H1 (cell line): ENCODE measurements around the gene KLHL30. TPM values are rescaled to one million over a fixed set of nuclear protein-coding genes. Genes with fewer than 3 reads are reported as not detected.

Experiments
- CTCF ChIA-PET: fragments of 300-600 bp; sonication (Branson Sonifier 250); formaldehyde crosslinking; loops from one replicate; lab custom pipeline; 2021; ENCODE audit not compliant: partially characterized antibody; lab: Charles Lee
- POLR2A ChIA-PET: fragments of 300-600 bp; sonication (Branson Sonifier 250); formaldehyde crosslinking; loops from one replicate; lab custom pipeline; 2021; ENCODE audit warnings: inconsistent platforms; ENCODE audit not compliant: partially characterized antibody; lab: Charles Lee
- DNase-seq, 2 experiments: peaks; one replicate each; pipeline versions ENCODE4 v3.0.0 to v3.0.0-alpha.2; 2010 to 2022; ENCODE audit warnings: low spot score in 2 of 2, low read depth in 1 of 2, mixed read lengths in 1 of 2
- FAIRE-seq: peaks from 2 replicates; lab custom pipeline; 2011; peaks lifted over from hg19 to GRCh38; lab: Jason Lieb, UNC
- H2AFZ ChIP-seq: 2 replicates; pipeline ENCODE4 v1.8.1; 2012; ENCODE audit warnings: low read length, inconsistent platforms
- H2AK5ac ChIP-seq: 2 replicates; pipeline ENCODE4 v1.6.1; 2013; ENCODE audit warnings: low read depth, low read length
- H2BK120ac ChIP-seq: replicated peaks from 2 replicates; pipeline ENCODE3; 2013; ENCODE audit warnings: low read depth, low read length, inconsistent platforms
- H2BK12ac ChIP-seq: 2 replicates; pipeline ENCODE4 v1.6.1; 2013; ENCODE audit warnings: low read depth, low read length
- H2BK15ac ChIP-seq: 2 replicates; pipeline ENCODE4 v1.6.1; 2013; ENCODE audit warnings: low read length
- H2BK20ac ChIP-seq: 2 replicates; pipeline ENCODE4 v1.6.1; 2013; ENCODE audit warnings: low read length
- H2BK5ac ChIP-seq: 2 replicates; pipeline ENCODE4 v1.6.1; 2013; ENCODE audit warnings: low read depth, low read length
- H3K14ac ChIP-seq: 2 replicates; pipeline ENCODE4 v1.6.1; 2013; ENCODE audit warnings: inconsistent platforms; ENCODE audit not compliant: insufficient read length
- H3K18ac ChIP-seq: 2 replicates; pipeline ENCODE4 v1.6.1; 2013; ENCODE audit warnings: low read length; ENCODE audit errors: extremely low read depth
- H3K23ac ChIP-seq: 2 replicates; pipeline ENCODE4 v1.6.1; 2013; ENCODE audit warnings: inconsistent platforms; ENCODE audit not compliant: insufficient read length
- H3K23me2 ChIP-seq: 2 replicates; pipeline ENCODE4 v1.6.1; 2013; ENCODE audit warnings: low read depth, low read length
- H3K27ac ChIP-seq: 2 replicates; pipeline ENCODE4 v1.6.1; 2011; ENCODE audit warnings: low read depth, low read length, inconsistent platforms
- H3K27me3 ChIP-seq, 4 experiments: replicated peaks in 1 of 4; 1 replicate in 1 of 4; 2 replicates in 3 of 4; pipeline versions ENCODE4 v1.6.1 to v1.8.1; 2011 to 2013; ENCODE audit warnings: low read length in 3 of 4, mild to moderate bottlenecking in 3 of 4, inconsistent platforms in 2 of 4, mixed read lengths in 2 of 4, moderate library complexity in 1 of 4; ENCODE audit not compliant: control insufficient read depth in 3 of 4, insufficient read depth in 3 of 4; ENCODE audit errors: extremely low read depth in 1 of 4
- H3K36me3 ChIP-seq, 4 experiments: 2 replicates each; pipeline versions ENCODE4 v1.6.1 to v1.8.1; 2011 to 2013; ENCODE audit warnings: mild to moderate bottlenecking in 4 of 4, low read length in 3 of 4, moderate library complexity in 2 of 4, control low read depth in 1 of 4, inconsistent platforms in 1 of 4; ENCODE audit not compliant: insufficient read depth in 4 of 4, control insufficient read depth in 2 of 4
- H3K4ac ChIP-seq: replicated peaks from 2 replicates; pipeline ENCODE3; 2013; ENCODE audit warnings: low read length, low read depth, mixed read lengths, inconsistent platforms; ENCODE audit not compliant: insufficient read length
- H3K4me1 ChIP-seq, 4 experiments: replicated peaks in 1 of 4; 1 replicate in 1 of 4; 2 replicates in 3 of 4; pipeline versions ENCODE4 v1.6.1 to v1.8.1; 2011 to 2013; ENCODE audit warnings: low read length in 3 of 4, inconsistent platforms in 2 of 4, mixed read lengths in 1 of 4; ENCODE audit not compliant: insufficient read depth in 4 of 4, control insufficient read depth in 3 of 4
- H3K4me2 ChIP-seq, 2 experiments: 2 replicates each; pipeline versions ENCODE4 v1.6.1 to v1.8.1; 2011 to 2013; ENCODE audit warnings: low read depth in 2 of 2, low read length in 2 of 2, control low read depth in 1 of 2, inconsistent platforms in 1 of 2, mild to moderate bottlenecking in 1 of 2; ENCODE audit not compliant: insufficient read depth in 1 of 2
- H3K4me3 ChIP-seq, 4 experiments: fragments of 200-600, 300-600 bp in 1 of 4; sonication (generic), shearing (Covaris generic), sonication (Bioruptor Twin) in 1 of 4; 2 replicates each; pipeline versions ENCODE4 v1.5.1 to v1.8.1; 2011 to 2016; ENCODE audit warnings: low read length in 4 of 4, low read depth in 3 of 4, control low read depth in 2 of 4, inconsistent platforms in 2 of 4, mild to moderate bottlenecking in 2 of 4, mixed read lengths in 1 of 4, moderate library complexity in 1 of 4; ENCODE audit not compliant: insufficient read depth in 2 of 4; ENCODE audit errors: extremely low read depth in 1 of 4
- H3K56ac ChIP-seq: replicated peaks from 2 replicates; pipeline ENCODE3; 2013; ENCODE audit warnings: low read depth, mild to moderate bottlenecking, mixed read lengths, low read length, inconsistent platforms; ENCODE audit not compliant: insufficient read length
- H3K79me1 ChIP-seq: 2 replicates; pipeline ENCODE4 v1.6.1; 2013; ENCODE audit warnings: low read depth, low read length, control low read depth
- H3K79me2 ChIP-seq, 2 experiments: 2 replicates each; pipeline versions ENCODE4 v1.6.1 to v1.8.1; 2012 to 2013; ENCODE audit warnings: low read length in 2 of 2, mild to moderate bottlenecking in 2 of 2, inconsistent platforms in 1 of 2; ENCODE audit not compliant: insufficient read depth in 2 of 2, control insufficient read depth in 1 of 2
- H3K9ac ChIP-seq, 4 experiments: replicated peaks in 1 of 4; 1 replicate in 1 of 4; 2 replicates in 3 of 4; pipeline versions ENCODE4 v1.6.1 to v1.8.1; 2011 to 2013; ENCODE audit warnings: low read depth in 3 of 4, low read length in 3 of 4, control low read depth in 2 of 4, mild to moderate bottlenecking in 2 of 4, moderate library complexity in 2 of 4, inconsistent platforms in 1 of 4; ENCODE audit errors: extremely low read depth in 1 of 4
- H3K9me3 ChIP-seq, 2 experiments: 2 replicates each; pipeline versions ENCODE4 v1.6.1 to v1.8.1; 2012 to 2013; ENCODE audit warnings: mild to moderate bottlenecking in 2 of 2, moderate library complexity in 2 of 2, control low read depth in 1 of 2, inconsistent platforms in 1 of 2, low read depth in 1 of 2, low read length in 1 of 2, mixed read lengths in 1 of 2; ENCODE audit not compliant: insufficient read depth in 2 of 2
- H4K20me1 ChIP-seq, 2 experiments: replicated peaks in 1 of 2; 2 replicates each; pipeline versions ENCODE3 to v1.8.1; 2011 to 2013; ENCODE audit warnings: inconsistent platforms in 2 of 2, low read length in 2 of 2, mild to moderate bottlenecking in 1 of 2; ENCODE audit not compliant: insufficient read depth in 2 of 2, control insufficient read depth in 1 of 2
- H4K5ac ChIP-seq: 2 replicates; pipeline ENCODE4 v1.6.1; 2013; ENCODE audit warnings: low read length, low read depth, mixed read lengths, inconsistent platforms; ENCODE audit not compliant: insufficient read length
- H4K8ac ChIP-seq: 2 replicates; pipeline ENCODE4 v1.8.0; 2013; ENCODE audit warnings: mild to moderate bottlenecking, moderate library complexity, low read length, inconsistent platforms; ENCODE audit not compliant: insufficient read depth; ENCODE audit errors: extremely low read depth
- H4K91ac ChIP-seq: replicated peaks from 2 replicates; pipeline ENCODE3; 2013; ENCODE audit warnings: low read length, mixed read lengths, inconsistent platforms; ENCODE audit not compliant: insufficient read length
- RFX5 ChIP-seq: IDR thresholded peaks from 2 replicates; pipeline ENCODE4 v1.6.1; 2011; ENCODE audit warnings: low read depth, low read length, improper control_type of control experiment, borderline replicate concordance
- WGBS, 2 experiments: shearing (Covaris generic) in 1 of 2; methylation state at CpG; one replicate each; pipeline versions ENCODE4 v1.1.6 to v1.1.7; 2013 to 2015; ENCODE audit warnings: low lambda C conversion rate in 2 of 2, mixed read lengths in 2 of 2, inconsistent platforms in 1 of 2, low coverage in 1 of 2, missing lambda C conversion rate in 1 of 2; ENCODE audit not compliant: insufficient replicate concordance in 2 of 2, insufficient coverage in 1 of 2, insufficient read length in 1 of 2; ENCODE audit errors: extremely low coverage in 1 of 2, missing lambda C conversion rate in 1 of 2; 5-methylcytosine and 5-hydroxymethylcytosine counted together
- polyA plus RNA-seq, 7 experiments: library from polyadenylated mRNA; depleted of rRNA in 3 of 7; stranded (reverse) in 5 of 7; unstranded in 2 of 7; fragments of >200 nt in 5 of 7; fragments of 200-250 nt in 2 of 7; gene quantifications; 1 replicate in 5 of 7; 2 replicates in 1 of 7; 4 replicates in 1 of 7; pipeline versions ENCODE4 v1.2.1 to v1.2.3, GENCODE V29; 2011 to 2013; ENCODE audit warnings: missing spikeins in 2 of 7, mixed read lengths in 2 of 7
- total RNA-seq: library from RNA; stranded (reverse); fragmentation: NEBNext Ultra II Directional; extraction: Animal tissue kit (Norgen Biotek cat#: 25700); gene quantifications from 2 replicates; pipeline ENCODE4 v1.2.1, GENCODE V29; 2021

The KLHL30 gene
- total and polyA plus RNA-seq, 2 of the 8 experiments (the other 6 are each of a cell fraction or from before 2014, with no cell fraction given) = not detected

DNA sequence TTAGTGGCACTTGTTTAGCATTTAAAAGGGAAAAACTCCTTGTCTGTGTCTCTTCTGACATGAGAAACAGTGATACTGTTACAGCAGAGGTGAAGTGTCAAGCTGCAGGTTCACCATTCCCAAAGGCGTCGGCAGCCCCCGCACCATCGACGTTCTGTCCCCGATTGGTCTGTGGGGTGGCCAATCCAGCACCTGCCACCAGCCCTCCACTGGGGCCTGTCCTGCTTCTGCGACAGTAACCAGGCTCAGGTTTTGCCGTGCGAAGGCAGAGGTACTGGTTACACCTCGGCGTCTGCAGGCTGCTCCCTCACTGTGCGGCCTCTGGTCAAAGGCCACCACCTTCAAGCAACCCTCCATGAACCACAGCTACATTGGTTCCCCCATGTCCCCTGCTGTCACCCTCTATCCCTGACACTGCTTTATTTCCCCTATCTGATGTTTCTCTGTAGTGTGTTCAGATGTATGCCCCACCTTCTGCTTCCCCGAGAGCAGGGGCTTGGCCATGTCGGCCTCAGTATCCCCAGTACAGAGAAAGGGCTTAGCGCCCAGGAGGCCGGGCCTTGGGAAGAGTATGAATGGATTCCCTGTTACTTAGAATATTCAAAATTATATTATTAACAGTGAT, 46.9 kb upstream of the KLHL30 start:
- Histone ChIP-seq H2BK5ac (no peak overlapping the region), H3K79me1 (0 out of 2 replicates have a peak, but pooled peaks cover 2% of the 10 kb centered on the region), H3K56ac (no peak overlapping the region), H3K4ac (no peak overlapping the region), H4K5ac (no peak overlapping the region), H3K23ac (no peak overlapping the region), H3K14ac (no peak overlapping the region), H2BK12ac (no peak overlapping the region), H2BK20ac (no peak overlapping the region), H4K20me1 (peaks cover 3 to 6% of the 10 kb centered on the region in 2 experiments), H3K79me2 (no peaks in the 10 kb centered on the region), H3K4me2 (no peak overlapping the region), H3K27me3 (no peaks in the 10 kb centered on the region), H4K8ac (no peak overlapping the region), H3K18ac (no peak overlapping the region), H3K4me1 (peaks cover 0 to 5% (median 2%) of the 10 kb centered on the region in 4 experiments; a peak in 5 of 7 replicates), H4K91ac (no peak overlapping the region), H3K36me3 (peaks cover 0 to 34% (median 11%) of the 10 kb centered on the region in 4 experiments; a peak in 6 of 8 replicates), H2AK5ac (no peak overlapping the region), H2BK120ac (no peak overlapping the region), H3K9me3 (no peaks in the 10 kb centered on the region), H2AFZ (no peak overlapping the region), H3K4me3 (no peak overlapping the region), H3K27ac (no peak overlapping the region), H3K23me2 (no peaks in the 10 kb centered on the region), H3K9ac (no peak overlapping the region), H2BK15ac (no peak overlapping the region)
- ChIA-PET CTCF (interaction anchor here (0.6 to 1.0 kb wide), 2 partner anchors 68 to 136 kb away, joined by 3 to 4 read pairs; partner anchors contain the start of gene ERFE), POLR2A (interaction anchor here (1.2 to 4.3 kb wide), 6 partner anchors 8 to 30 kb away, joined by 3 to 17 read pairs (median 5); partner anchors contain the start of gene ESPNL)
- 91% methylated on average over 16 of the region's 16 CpGs; no CpG with 5 or more reads in 1 of the 2 experiments for WGBS, 2 experiments
- FAIRE-seq (no peak), DNase-seq (peak in 1 of 2 experiments; percentile 41)
- TF ChIP-seq RFX5 = no peak
